Right atrium auricular region (tissue), 2 donors: ENCODE data around the gene AP4E1. TPM values are rescaled to one million over a fixed set of nuclear protein-coding genes. Genes with fewer than 3 reads are reported as not detected.

Experiments used
- DNase-seq: peaks from one replicate; pipeline ENCODE4 v3.0.0-alpha.2; 2019; ENCODE audit warnings: low spot score
- H3K27ac ChIP-seq, 2 donors: fragments of 200-600 bp; sonication (generic); 1 replicate in 1 of 2; 2 replicates in 1 of 2; pipeline ENCODE4 v1.5.1; 2016 to 2019
- H3K27me3 ChIP-seq, 2 donors: fragments of 200-600 bp; sonication (generic); one replicate each; pipeline versions ENCODE4 v1.5.1 to v1.6.0; 2017 to 2019
- H3K36me3 ChIP-seq: fragments of 200-600 bp; sonication (generic); one replicate; pipeline ENCODE4 v1.5.1; 2016
- H3K4me1 ChIP-seq, 2 donors: fragments of 200-600 bp; sonication (generic); one replicate each; pipeline versions ENCODE4 v1.5.1 to v1.6.0; 2017 to 2019
- H3K4me3 ChIP-seq, 2 donors: fragments of 200-600 bp; sonication (generic); 1 replicate in 1 of 2; 2 replicates in 1 of 2; pipeline ENCODE4 v1.5.1; 2017 to 2019; ENCODE audit warnings: mild to moderate bottlenecking in 1 of 2, moderate library complexity in 1 of 2
- H3K9me3 ChIP-seq, 2 donors: fragments of 200-600 bp; sonication (generic); one replicate each; pipeline ENCODE4 v1.5.1; 2019
- total RNA-seq, 2 donors: library from RNA; depleted of rRNA; stranded (reverse); fragments of >200 nt; gene quantifications; one replicate each; pipeline ENCODE4 v1.1.0, GENCODE V29; 2016
- TF ChIP-seq, protein P1 (sequence below), 2 donors: fragments of 200-600 bp; sonication (generic); IDR thresholded peaks; one replicate each; pipeline ENCODE4 v1.5.1; 2019; ENCODE audit warnings: antibody characterized with exemption in 2 of 2

AP4E1 gene
- total RNA-seq, 2 donors from 2014 or later: 7.0 to 11.7 TPM

DNA sequence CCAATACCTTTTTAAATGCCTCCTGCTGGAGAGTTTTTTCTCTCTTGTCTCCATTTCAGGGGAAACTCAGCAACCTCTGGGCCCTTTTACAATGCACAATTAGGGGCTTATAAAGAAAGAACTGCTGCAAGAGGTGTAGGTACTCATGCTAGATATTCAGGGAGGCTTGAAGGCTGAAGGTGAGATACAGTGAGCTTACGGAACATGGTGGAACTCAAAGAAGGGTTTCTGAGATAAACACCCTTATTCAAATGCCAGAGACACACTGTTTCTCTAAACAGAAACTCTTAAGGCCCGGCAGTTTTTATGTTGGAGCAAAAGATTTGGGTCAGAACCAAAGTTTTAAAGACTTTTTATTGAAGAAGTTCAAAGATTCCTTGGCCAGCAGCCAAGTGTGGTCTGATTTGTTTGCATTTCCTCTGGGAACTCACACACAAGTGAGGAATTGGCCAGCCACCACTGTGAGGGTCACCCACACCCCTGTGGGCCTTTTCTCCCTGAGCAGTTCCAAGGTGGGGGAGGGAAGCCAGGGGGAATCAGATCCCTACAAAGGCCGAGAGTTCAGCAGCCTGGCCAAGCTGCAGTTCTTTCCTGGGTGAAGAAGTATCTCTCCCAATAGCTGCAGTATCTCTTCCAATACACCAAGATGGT is 138.4 kb downstream of the AP4E1 start:
- DNase-seq: no peak
- H3K27ac ChIP-seq: no peak overlapping the region

GRCh38 chr15:51048308-51048707 is 139.8 kb downstream of the AP4E1 start:
- Histone ChIP-seq H3K9me3 (no peaks in the 10 kb centered on the region), H3K4me1 (peaks cover 0 to 23% of the 10 kb centered on the region in 2 donors), H3K36me3 (no peaks in the 10 kb centered on the region), H3K27me3 (no peaks in the 10 kb centered on the region), H3K27ac (no peak overlapping the region), H3K4me3 (no peak overlapping the region)
- TF ChIP-seq, protein P1, sequence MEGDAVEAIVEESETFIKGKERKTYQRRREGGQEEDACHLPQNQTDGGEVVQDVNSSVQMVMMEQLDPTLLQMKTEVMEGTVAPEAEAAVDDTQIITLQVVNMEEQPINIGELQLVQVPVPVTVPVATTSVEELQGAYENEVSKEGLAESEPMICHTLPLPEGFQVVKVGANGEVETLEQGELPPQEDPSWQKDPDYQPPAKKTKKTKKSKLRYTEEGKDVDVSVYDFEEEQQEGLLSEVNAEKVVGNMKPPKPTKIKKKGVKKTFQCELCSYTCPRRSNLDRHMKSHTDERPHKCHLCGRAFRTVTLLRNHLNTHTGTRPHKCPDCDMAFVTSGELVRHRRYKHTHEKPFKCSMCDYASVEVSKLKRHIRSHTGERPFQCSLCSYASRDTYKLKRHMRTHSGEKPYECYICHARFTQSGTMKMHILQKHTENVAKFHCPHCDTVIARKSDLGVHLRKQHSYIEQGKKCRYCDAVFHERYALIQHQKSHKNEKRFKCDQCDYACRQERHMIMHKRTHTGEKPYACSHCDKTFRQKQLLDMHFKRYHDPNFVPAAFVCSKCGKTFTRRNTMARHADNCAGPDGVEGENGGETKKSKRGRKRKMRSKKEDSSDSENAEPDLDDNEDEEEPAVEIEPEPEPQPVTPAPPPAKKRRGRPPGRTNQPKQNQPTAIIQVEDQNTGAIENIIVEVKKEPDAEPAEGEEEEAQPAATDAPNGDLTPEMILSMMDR (IDR thresholded peaks at IDR 0.05): no peak
- no peak for DNase-seq

More for the DNA sequence above, 138.4 kb downstream of the AP4E1 start:
- H3K36me3 ChIP-seq: no peaks in the 10 kb centered on the region
- no peak overlapping the region for H3K4me3 ChIP-seq
- no peaks in the 10 kb centered on the region for H3K9me3 ChIP-seq
- TF ChIP-seq, protein P1 (IDR thresholded peaks at IDR 0.05): no peak
- H3K4me1 ChIP-seq: peaks cover 0 to 14% of the 10 kb centered on the region in 2 donors
- no peaks in the 10 kb centered on the region for H3K27me3 ChIP-seq

DNA sequence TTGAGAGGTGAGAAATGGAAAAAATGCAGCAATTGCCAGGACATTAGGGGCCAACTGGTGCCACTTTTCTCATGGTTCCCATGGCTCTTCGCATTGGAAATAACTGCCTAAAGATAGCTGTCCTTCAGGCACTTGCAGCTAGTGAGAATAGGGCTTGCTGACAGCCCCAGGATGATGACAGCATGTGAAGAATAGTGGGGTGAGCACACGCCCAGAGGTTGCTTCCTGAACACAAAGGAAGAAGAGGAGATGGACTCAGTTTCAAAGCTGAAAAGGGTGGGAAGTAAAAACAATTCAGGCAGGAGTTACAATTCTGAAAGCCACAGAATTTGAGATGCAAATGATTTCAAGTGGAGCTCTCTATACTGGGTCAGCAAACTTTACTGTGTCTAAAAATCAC is 140.6 kb downstream of the AP4E1 start:
- Histone ChIP-seq H3K36me3 (no peaks in the 10 kb centered on the region), H3K27ac (no peak overlapping the region), H3K4me1 (peaks cover 0 to 23% of the 10 kb centered on the region in 2 donors), H3K9me3 (no peaks in the 10 kb centered on the region), H3K4me3 (no peak overlapping the region), H3K27me3 (no peaks in the 10 kb centered on the region)
- TF ChIP-seq, protein P1 (IDR thresholded peaks at IDR 0.05): no peak
- DNase-seq: no peak

GRCh38 chr15:51051776-51052175 is 143.3 kb downstream of the AP4E1 start:
- Histone ChIP-seq H3K36me3 (no peaks in the 10 kb centered on the region), H3K4me1 (peaks cover 0 to 22% of the 10 kb centered on the region in 2 donors), H3K9me3 (no peaks in the 10 kb centered on the region), H3K27ac (no peak overlapping the region), H3K27me3 (no peaks in the 10 kb centered on the region), H3K4me3 (no peak overlapping the region)
- TF ChIP-seq, protein P1 (IDR thresholded peaks at IDR 0.05): no peak
- DNase-seq: no peak

DNA sequence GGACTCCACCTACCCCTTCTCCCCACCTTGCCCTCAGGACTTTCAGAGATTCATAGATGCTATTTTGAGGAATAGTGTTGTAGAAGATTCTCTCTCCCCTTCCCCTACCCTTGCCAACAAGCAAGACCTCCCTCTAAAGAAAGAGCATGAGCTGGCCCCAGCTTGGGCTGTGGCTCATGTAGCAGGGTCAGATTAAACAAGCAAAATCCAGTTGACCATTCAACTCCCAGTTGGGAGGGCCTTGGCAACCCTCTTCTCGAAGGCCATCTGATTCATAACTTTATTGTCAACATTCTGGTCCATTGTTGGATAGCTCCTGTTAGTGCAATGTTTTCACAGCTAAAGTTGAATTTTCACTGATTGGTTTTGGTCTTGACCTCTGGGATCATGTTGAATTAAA is 145.1 kb downstream of the AP4E1 start:
- H3K36me3 ChIP-seq: peaks cover 9% of the 10 kb centered on the region
- no peaks in the 10 kb centered on the region for H3K27me3 ChIP-seq
- DNase-seq: no peak
- peaks cover 0 to 16% of the 10 kb centered on the region in 2 donors for H3K4me1 ChIP-seq
- no peaks in the 10 kb centered on the region for H3K9me3 ChIP-seq
- no peak overlapping the region for H3K27ac ChIP-seq
- TF ChIP-seq, protein P1 (IDR thresholded peaks at IDR 0.05): no peak
- no peak overlapping the region for H3K4me3 ChIP-seq

DNA sequence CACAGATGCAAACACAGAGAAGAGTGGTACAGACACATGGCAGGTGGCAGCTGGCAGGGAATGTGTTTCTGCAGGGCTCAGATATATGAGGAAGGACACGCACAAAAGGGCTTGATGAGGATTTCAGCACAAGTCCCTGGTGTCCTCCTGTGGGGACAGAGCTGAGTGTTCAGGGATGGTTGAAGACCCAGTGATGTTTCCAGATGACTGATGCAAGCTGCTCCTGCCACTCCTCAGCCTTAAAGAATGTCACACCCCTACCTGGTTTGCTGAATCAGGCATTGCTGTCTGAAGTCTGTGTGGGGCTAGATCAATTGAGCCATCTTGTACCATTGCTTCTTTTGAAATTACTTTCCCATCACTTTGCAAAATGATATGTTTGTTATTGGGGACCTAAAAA is 146.1 kb downstream of the AP4E1 start:
- Histone ChIP-seq H3K27me3 (no peaks in the 10 kb centered on the region), H3K4me1 (peaks cover 0 to 16% of the 10 kb centered on the region in 2 donors), H3K27ac (no peak overlapping the region), H3K4me3 (no peak overlapping the region), H3K36me3 (peaks cover 9% of the 10 kb centered on the region), H3K9me3 (no peaks in the 10 kb centered on the region)
- DNase-seq: no peak
- TF ChIP-seq, protein P1 (IDR thresholded peaks at IDR 0.05): no peak
